GM18951 (cell line): Measurements from ENCODE around the gene EPHA3.

Experiments
- POLR2A ChIP-seq: IDR thresholded peaks from 4 replicates; pipeline ENCODE4 v1.6.1; 2011; ENCODE audit warnings: mild to moderate bottlenecking; ENCODE audit not compliant: insufficient read length, insufficient read depth; ENCODE audit errors: extremely low read depth
- in situ Hi-C: fragments of 300-500 bp; cut with MboI; formaldehyde crosslinking; loops from one replicate; pipeline ENCODE4 v1.12.0; 2022; ENCODE audit warnings: low sequenced_read_pairs, mixed read lengths, inconsistent platforms; ENCODE audit not compliant: unreplicated experiment

The EPHA3 gene

GRCh38 chr3:89165636-89166263, 58.3 kb downstream of the EPHA3 start:
- no peak for TF ChIP-seq POLR2A
- in situ Hi-C loops: no loop called here

GRCh38 chr3:89171687-89172545, 64.5 kb downstream of the EPHA3 start:
- TF ChIP-seq POLR2A: no peak
- in situ Hi-C loops: no loop called here

DNA sequence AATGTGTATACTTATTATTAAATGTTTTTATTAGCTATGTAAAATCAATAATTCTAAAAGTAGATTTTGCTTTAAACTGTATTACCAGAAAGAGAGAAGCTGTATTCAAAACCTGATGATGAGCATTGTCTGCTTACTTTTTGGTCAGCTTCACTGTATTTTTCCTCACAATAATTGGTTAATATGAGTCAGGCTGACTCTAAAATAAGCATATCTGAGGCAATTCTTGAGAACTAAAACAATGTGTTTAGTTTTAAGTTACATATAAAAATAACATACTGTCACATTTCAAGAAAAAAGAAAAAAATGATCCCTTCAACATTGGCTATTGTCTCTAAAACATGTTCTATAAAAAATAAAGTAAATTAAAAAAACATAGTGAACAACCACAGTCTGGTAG, 66.1 kb downstream of the EPHA3 start:
- no peak for TF ChIP-seq POLR2A
- in situ Hi-C loops: no loop called here

DNA sequence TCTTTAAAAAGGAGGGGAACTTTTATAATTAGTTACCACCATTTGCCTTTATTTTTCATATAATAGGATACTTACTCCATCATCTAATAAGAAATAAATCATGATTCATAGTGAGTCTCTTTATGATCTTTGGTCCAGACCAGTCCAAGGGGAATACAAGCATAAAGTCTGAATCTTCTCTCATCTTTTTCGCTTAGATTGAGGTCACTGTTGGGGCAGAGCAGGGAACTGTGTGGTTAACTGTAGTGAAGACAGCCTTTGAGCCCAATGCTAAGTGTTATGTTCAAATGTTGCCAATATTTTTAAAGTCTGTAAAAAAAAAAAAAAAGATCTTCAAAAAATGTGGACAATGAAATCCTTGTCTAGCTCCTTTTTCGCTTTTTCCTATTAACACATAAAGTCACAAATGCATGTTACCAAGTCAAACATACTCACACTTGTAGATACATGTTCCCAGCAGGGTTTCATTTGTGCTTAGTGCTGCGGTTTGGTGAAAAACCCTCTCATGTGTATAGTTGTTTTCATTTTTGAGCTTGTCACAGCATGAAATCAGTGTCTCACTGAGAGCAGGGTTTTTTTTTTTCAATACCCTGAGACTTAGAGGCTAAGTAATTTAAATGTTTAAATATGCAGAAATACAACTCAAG, 72.1 kb downstream of the EPHA3 start:
- in situ Hi-C loops: no loop called here

DNA sequence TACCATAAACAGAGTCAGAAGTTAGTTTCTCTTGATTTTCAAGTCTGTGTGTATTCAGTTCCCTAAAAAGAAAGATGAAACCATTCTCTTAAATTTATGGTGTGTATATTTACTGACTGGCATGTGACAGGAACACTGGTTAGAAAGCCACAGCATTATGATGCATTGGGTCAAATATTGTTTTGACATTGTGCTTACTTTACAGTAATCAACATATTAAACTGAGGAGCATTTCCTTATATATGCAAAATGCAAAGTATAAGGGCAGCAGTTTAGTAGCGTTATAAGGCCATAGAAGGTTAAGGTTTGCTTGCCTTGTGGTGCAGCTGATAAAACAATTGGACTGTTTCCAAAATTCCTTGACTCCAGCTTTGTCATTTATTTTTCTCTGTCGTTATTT, 72.9 kb downstream of the EPHA3 start:
- in situ Hi-C loops: no loop called here
- no peak for TF ChIP-seq POLR2A

More for the DNA sequence above, 72.1 kb downstream of the EPHA3 start:
- TF ChIP-seq POLR2A: no peak

DNA sequence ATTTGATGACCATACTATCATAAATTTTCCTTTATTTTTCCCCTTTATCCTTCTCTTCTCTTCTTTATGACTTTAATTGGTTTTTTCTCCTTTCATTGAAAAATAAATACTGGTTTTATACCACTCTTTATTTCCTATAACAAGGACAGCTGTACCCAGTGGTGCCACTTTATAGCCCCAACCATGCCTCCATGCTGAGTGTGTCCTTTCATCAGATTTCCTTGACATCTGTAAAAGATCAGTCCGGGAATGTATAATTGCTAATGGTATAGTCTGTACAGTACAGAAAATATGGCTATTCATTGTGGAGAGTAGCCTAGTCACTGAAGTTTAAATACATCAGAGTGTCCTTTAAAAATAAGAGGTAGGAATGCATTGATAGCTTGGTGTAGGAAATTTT, 74.6 kb downstream of the EPHA3 start:
- in situ Hi-C loops: no loop called here
- no peak for TF ChIP-seq POLR2A

GRCh38 chr3:89184151-89184995, 77.0 kb downstream of the EPHA3 start:
- in situ Hi-C loops: no loop called here
- no peak for TF ChIP-seq POLR2A

DNA sequence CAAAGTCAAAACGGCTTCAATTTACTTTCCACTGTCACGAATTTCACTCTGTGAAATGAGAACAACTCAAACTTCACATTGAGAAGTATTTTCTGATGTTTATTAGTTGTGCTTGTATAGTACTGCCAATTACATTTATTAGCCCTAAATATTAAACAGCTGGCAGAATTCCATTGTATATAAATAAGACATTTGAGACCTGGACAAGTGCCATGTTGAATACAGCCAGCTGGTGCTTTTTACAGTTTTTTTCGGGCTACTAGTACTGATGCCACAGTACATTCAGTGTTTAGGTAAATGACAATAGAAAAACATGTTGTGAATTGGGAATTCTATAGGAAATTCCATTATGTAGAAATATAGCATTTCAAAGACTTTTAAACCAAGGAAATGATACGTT, 79.0 kb downstream of the EPHA3 start:
- no peak for TF ChIP-seq POLR2A
- in situ Hi-C loops: no loop called here

DNA sequence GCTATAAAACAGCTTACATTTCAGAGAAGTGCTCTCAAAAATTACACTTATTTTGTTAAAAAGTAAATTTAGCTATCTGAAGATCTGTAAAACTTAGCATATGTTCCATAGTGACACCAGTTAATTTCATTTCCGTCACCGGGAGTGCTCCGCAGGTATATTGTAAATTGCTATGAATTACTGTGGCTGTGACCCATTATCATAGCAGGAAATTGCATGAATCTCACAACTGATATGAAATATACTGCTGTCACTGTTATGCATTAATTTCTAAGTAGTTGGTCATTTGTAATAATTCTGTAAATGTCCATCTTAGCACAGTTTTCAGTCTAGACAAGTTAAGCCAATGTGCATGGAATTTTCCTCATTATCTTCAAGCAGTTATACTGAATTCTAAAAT, 91.2 kb downstream of the EPHA3 start:
- in situ Hi-C loops: no loop called here

DNA sequence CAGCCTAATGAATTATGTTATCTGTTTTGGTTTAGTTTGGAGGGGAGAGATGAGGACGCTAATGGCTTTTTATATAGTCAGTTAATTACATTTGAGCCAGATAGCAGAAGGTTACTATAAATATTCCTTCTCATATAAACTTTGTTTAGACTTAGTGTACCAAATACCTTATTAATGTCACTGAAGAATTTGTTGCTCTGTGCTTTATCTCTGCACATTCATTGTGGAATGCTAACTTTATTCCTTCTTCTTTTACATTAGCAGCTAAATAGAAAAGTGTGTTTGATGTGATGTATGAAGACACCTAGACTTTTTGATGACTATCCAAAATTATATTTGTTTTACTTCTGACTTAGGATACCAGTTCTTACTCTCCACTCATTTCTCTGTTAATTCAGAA, 105.2 kb downstream of the EPHA3 start:
- TF ChIP-seq POLR2A: no peak
- in situ Hi-C loops: no loop called here

More for the DNA sequence above, 91.2 kb downstream of the EPHA3 start:
- no peak for TF ChIP-seq POLR2A

- in situ Hi-C loops: no loop called here
- no peak for TF ChIP-seq POLR2A
Measured at GRCh38 chr3:89216016-89216739, 108.8 kb downstream of the EPHA3 start.

- TF ChIP-seq POLR2A: no peak
- in situ Hi-C loops: no loop called here
Measured at GRCh38 chr3:89217148-89217685, 109.8 kb downstream of the EPHA3 start.
